NK-92 treated with Interleukin-12 subunit alpha and Interleukin-12 subunit beta, amount 100 ng/mL, for 24 hours (cell line): ENCODE results near the gene GNAT3.

Experiments
- DNase-seq: peaks from one replicate; lab custom pipeline; 2025; lab: John Stamatoyannopoulos, UW

The GNAT3 gene

GRCh38 chr7:80511964-80512363 is at the start of gene GNAT3:
Gene GNAT3, minus strand, starts transcription at chr7:80512064. Its CDS starts 138 bp downstream, at chr7:80511926.
- no peak for DNase-seq

DNA sequence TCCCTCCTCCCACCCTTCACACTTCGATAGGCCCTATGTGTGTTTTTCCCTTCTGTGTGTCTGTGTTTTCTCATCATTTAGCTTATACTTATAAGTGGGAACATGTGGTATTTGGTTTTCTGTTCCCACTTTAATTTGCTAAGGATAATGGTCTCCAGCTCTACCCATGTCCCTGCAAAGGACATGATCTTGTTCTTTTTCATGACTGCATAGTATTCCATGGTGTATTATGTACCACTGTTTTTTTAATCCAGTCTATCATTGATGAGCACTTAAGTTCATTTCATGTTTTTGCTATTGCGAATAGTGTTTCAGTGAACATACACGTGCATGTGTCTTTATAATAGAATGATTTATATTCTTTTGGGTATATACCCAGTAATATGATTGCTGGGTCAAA is 46.3 kb upstream of the GNAT3 start:
- no peak for DNase-seq

DNA sequence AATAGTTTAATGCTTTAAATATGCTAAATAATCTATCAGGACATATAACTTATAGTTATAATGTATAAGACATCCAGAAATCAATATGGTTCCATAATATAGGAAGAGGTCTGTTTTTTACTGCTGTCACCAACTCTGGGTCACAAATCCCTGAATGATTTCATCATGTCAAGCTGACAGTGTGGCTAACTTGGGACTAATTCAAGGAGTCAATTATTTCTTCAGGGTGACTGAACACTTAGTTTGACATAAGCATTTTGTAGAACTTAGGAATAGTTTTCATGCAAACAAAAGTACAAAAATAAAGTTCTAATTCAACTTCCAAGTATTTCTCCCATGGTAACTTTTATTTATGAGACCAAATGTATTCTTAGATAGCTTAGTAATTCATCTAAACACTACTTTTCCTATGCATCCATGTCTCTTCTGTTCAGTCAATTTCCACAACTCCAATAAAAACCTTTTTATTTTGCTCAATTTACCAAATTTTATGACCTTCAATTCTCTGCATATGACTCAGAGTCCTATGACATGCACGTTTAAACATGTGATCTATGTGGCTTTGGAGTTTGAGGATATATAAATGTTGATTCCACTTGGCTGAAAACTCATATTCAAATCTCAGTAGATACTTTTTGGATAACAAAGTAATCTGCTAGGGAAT is 40.3 kb upstream of the GNAT3 start:
- DNase-seq = no peak

GRCh38 chr7:80550005-80550404 is 38.1 kb upstream of the GNAT3 start:
- DNase-seq = no peak

GRCh38 chr7:80548840-80549530 is 37.1 kb upstream of the GNAT3 start:
- no peak for DNase-seq

GRCh38 chr7:80542398-80542797 is 30.5 kb upstream of the GNAT3 start:
- no peak for DNase-seq

GRCh38 chr7:80540836-80541235 is 29.0 kb upstream of the GNAT3 start:
- DNase-seq = no peak

DNA sequence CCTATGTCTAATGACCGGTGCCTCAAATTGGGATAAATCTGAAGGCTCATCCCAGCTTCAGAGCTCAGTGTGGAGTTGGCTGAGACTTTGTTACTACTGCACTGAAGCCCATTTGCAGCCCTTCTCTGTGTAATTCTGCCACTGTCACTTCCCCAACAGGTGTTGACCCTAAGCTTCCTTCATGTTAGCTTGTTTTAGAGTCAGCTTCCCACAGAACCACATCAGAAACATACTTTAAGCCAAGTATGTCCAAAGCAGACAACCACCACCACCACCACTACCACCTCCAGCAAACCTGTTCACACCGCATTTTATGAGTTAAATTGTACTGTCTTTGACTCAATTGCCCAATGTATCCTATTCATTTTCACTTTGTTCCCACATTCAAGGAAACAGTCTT is 25.2 kb upstream of the GNAT3 start:
- no peak for DNase-seq

DNA sequence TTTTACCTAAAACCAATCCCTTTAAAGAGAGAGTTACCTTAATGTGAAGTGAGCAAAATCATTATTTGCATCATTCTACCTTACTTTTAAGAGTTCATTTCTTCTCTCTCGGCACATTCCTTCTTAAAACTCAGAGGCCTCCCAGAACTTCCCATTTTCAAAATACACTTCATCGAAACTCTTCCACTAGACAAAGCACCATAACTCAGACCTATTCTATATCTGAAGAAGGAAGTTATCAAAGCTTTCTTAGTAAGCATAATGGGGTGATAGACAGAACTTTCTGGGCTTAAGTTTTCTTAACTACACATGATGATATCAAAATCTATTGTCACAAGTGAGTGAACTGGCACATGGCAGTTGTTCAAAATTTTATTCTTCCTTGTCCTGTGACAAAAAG is 24.6 kb upstream of the GNAT3 start:
- DNase-seq = no peak

- DNase-seq = no peak
Measured at GRCh38 chr7:80533287-80533686, 21.4 kb upstream of the GNAT3 start.

- DNase-seq = no peak
Measured at GRCh38 chr7:80532153-80532552, 20.3 kb upstream of the GNAT3 start.

GRCh38 chr7:80530136-80530535 is 18.3 kb upstream of the GNAT3 start:
- DNase-seq = no peak

GRCh38 chr7:80529362-80529761 is 17.5 kb upstream of the GNAT3 start:
- DNase-seq = no peak

DNA sequence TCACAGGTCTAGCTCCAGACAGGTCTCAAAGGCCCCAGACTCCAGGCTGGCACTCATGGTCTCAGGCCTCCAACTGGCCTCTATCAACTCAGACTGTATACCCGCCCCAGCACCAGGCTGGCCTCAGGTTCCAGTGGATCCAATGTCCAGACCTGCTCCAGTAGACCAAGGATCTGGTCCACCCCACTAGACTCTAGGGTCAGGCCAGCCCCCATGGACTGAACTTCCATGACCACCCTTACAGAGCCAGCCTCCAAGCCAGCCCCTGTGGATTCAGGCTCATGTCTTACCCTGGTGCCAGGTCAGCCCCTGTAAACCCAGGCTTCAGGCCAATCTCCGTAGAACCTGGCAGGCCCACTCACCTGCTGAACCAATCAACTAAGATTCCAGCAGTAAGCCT is 16.8 kb upstream of the GNAT3 start:
- DNase-seq = no peak

- no peak for DNase-seq
Measured at GRCh38 chr7:80526472-80526871, 14.6 kb upstream of the GNAT3 start.

- DNase-seq = no peak
Measured at GRCh38 chr7:80524693-80525092, 12.8 kb upstream of the GNAT3 start.

GRCh38 chr7:80521809-80522208 is 9.9 kb upstream of the GNAT3 start:
- no peak for DNase-seq

- no peak for DNase-seq
Measured at GRCh38 chr7:80520199-80520598, 8.3 kb upstream of the GNAT3 start.

DNA sequence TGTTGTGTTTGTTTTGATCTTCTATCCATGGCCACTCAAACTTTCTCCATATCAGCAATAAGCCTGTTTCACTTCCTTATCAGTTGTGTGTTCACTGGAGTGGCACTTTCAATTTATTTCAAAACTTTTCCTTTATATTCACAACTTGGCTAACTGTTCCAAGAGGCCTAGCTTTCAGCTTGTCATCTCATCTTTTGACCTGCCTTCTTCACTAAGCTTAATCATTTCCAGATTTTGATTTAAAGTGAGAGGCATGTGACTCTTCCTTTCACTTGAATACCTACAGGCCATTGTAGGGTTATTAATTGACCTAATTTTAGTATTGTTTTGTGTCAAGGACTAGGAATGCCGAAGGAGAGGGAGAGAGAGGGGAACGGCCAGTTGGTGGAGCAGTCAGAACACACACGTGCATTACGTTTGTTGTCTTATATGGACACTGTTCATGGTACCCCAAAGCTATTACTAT is 5.5 kb upstream of the GNAT3 start:
- DNase-seq = no peak

GRCh38 chr7:80515298-80515697 is 3.4 kb upstream of the GNAT3 start:
- no peak for DNase-seq

DNA sequence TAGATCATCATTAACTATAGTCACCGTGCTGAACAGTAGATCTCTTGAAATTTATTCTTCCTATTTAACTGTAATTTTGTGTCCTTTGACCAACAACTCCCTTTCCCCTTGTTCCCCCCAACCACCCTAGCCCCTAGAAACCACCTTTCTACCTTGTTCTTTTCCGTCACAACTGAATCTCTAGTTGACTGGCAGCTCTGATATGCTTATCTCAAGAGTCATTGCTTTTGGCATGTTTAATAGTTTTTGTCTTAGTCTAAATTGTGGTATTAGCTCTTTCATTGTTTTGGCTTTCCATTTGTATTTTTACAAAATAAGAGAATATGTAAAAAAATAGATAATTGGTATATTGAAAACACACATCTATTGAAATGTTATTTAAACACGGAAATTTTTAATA is 1.8 kb downstream of the GNAT3 start:
- DNase-seq = no peak

DNA sequence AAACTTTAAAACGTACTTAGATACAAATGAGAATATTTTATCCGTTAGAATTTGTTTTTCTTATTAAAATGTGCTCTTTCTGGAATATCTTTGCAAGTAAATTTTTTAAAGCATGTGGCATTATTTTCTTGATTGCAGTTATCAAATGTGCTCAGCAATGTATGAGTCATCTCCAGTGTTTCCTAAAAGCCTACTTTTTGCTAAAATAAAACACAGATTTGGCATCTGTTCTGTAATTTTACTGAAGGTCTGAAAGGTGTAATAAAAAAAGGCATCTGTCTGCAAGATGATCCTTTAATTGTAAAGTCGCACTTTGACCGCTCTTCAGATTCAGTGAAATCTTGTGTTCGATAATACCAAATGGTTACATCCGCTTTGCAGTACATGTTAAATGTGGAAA is 3.4 kb downstream of the GNAT3 start:
- no peak for DNase-seq

GRCh38 chr7:80505900-80506500 is 5.9 kb downstream of the GNAT3 start:
- no peak for DNase-seq
